Stimulated activated CD8-positive, alpha-beta memory T cell treated with anti-CD3 and anti-CD28 coated beads, Interleukin-7, amount 100 ng/mL, for 48 hours (primary cell): ENCODE measurements around the gene TRIM71.
"Not testable (repeated sequence)": the region's sequence is repeated elsewhere in the genome, so short reads cannot be mapped to it uniquely, and the experiment has no call there.

Source experiments
- DNase-seq, 2 donors: peaks; one replicate each; pipeline ENCODE4 v3.0.0-alpha.2; 2020; ENCODE audit warnings: low read depth in 1 of 2; ENCODE audit errors: extremely low read depth in 1 of 2

Gene TRIM71

GRCh38 chr3:32842531-32842931 lies 24.7 kb downstream of the TRIM71 start:
- DNase-seq, result no peak

- no peak for DNase-seq
These were observed 25.2 kb downstream of the TRIM71 start for GRCh38 chr3:32842987-32843386.

GRCh38 chr3:32843510-32844321 lies 25.9 kb downstream of the TRIM71 start:
- no peak for DNase-seq

GRCh38 chr3:32844322-32844654 lies 26.5 kb downstream of the TRIM71 start:
- DNase-seq, result no peak

GRCh38 chr3:32844914-32845313 lies 27.1 kb downstream of the TRIM71 start:
- no peak for DNase-seq

- DNase-seq, result not testable (repeated sequence)
These were observed 27.7 kb downstream of the TRIM71 start for GRCh38 chr3:32845546-32845945.

GRCh38 chr3:32847045-32847444 lies 29.2 kb downstream of the TRIM71 start:
- not testable (repeated sequence) for DNase-seq

GRCh38 chr3:32847528-32847927 lies 29.7 kb downstream of the TRIM71 start:
- no peak for DNase-seq

- DNase-seq, result no peak
These were observed 30.4 kb downstream of the TRIM71 start for GRCh38 chr3:32848215-32848614.

- no peak for DNase-seq
These were observed 31.2 kb downstream of the TRIM71 start for GRCh38 chr3:32849046-32849445.

GRCh38 chr3:32850226-32850625 lies 32.4 kb downstream of the TRIM71 start:
- no peak for DNase-seq

GRCh38 chr3:32850636-32851035 lies 32.8 kb downstream of the TRIM71 start:
- no peak for DNase-seq

GRCh38 chr3:32852146-32852545 lies 34.3 kb downstream of the TRIM71 start:
- DNase-seq, result no peak

GRCh38 chr3:32855350-32855953 lies 37.7 kb downstream of the TRIM71 start:
- DNase-seq, result no peak

GRCh38 chr3:32856355-32856889 lies 38.6 kb downstream of the TRIM71 start:
- DNase-seq, result no peak

GRCh38 chr3:32856901-32857507 lies 39.2 kb downstream of the TRIM71 start:
- no peak for DNase-seq

GRCh38 chr3:32857921-32858320 lies 40.1 kb downstream of the TRIM71 start:
- no peak for DNase-seq

- no peak for DNase-seq
These were observed 41.9 kb downstream of the TRIM71 start for GRCh38 chr3:32859604-32860237.

- no peak for DNase-seq
These were observed 42.7 kb downstream of the TRIM71 start for GRCh38 chr3:32860499-32860898.

- no peak for DNase-seq
These were observed 43.9 kb downstream of the TRIM71 start for GRCh38 chr3:32861681-32862080.

GRCh38 chr3:32862247-32862935 lies 44.6 kb downstream of the TRIM71 start:
- DNase-seq, result no peak
